GM19240 (cell line): Measurements from ENCODE around the gene TRPM1.

Experiments
- DNase-seq: peaks from one replicate; pipeline ENCODE4 v3.0.0; 2011; ENCODE audit warnings: low spot score; ENCODE audit not compliant: insufficient read length

Gene TRPM1

GRCh38 chr15:31049682-31050615, 51.6 kb downstream of the TRPM1 start:
- no peak for DNase-seq

GRCh38 chr15:31049111-31049510, 52.4 kb downstream of the TRPM1 start:
- no peak for DNase-seq

GRCh38 chr15:31047437-31047836, 54.1 kb downstream of the TRPM1 start:
- no peak for DNase-seq

- DNase-seq: no peak
These were observed 54.7 kb downstream of the TRPM1 start for GRCh38 chr15:31046759-31047359.

GRCh38 chr15:31045606-31046005, 55.9 kb downstream of the TRPM1 start:
- no peak for DNase-seq

DNA sequence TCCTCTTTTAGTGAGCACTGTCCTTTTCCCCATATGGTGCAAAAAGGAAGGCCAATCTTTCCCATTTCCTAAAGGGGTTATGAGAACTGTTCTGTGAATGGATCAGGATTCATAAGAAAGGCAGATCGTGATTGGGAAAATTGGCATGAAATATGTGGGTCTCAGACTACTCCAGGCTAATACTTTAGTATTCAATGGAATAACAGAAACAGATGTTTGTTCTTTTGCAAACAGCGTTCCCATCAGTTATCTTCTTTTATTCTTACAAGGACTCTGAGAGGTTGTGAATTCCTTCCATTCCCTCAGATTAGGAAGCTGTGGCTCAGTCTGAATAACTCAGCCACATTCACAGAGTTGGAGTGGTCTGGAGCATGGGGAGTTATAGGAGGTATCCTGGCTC, 58.8 kb downstream of the TRPM1 start:
- no peak for DNase-seq

GRCh38 chr15:31041610-31042009, 59.9 kb downstream of the TRPM1 start:
- DNase-seq: no peak

- DNase-seq: no peak
These were observed 60.9 kb downstream of the TRPM1 start for GRCh38 chr15:31040611-31041010.

DNA sequence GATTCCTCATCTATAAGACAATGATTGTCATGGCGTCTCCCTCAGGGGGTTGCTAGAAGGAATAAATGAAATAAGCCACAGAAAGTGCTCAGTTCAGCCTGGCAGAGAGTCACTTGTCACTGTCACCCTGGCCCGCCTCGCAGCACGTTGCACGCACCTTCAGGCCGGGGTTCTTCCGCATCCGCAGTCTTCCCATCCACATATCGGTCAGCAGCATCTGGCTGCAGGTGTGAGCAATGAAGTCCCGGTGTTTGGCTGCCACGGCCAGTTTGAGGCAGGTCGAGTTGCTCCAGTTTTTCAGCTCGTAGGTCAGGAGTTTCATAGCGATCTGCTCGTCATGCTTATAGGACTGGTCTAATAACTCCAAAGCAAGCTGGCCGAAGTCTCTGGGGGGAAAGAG, 61.6 kb downstream of the TRPM1 start:
- no peak for DNase-seq

DNA sequence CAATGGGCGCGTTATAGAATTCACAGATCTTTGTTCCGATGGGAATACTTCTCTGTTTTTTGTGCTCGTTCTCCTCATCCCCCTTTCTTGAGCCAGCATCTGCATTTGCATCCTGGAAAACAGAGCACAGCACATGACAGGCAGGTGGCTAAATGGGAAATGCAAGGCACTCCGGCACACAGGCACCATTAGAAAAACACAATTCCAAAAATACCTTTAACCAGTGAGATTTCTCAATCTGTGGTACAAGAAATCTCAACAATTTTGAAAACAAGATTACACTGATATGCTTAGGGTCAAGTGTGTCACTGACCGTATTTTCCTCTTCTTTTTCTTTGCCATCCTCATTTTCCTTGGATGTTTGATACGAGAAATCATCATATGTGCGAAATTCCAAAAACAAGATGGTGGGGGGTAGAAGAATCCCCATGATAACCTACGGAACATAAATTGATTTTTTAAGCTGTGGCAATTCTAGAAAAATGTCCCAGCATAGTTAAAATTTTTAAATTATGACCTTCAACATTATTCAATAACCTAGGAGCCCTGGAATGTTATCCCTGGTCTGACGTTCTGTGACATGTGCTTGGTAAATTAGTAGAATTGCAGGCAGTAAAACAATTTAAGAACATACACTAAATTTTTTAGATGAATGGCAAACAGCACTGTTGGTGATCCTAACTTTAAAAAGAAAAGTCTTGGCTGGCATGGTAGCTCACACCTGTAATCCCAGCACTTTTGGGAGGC, 63.6 kb downstream of the TRPM1 start:
- no peak for DNase-seq

- no peak for DNase-seq
These were observed 64.7 kb downstream of the TRPM1 start for GRCh38 chr15:31036783-31037182.

- no peak for DNase-seq
These were observed 65.9 kb downstream of the TRPM1 start for GRCh38 chr15:31035610-31036009.

DNA sequence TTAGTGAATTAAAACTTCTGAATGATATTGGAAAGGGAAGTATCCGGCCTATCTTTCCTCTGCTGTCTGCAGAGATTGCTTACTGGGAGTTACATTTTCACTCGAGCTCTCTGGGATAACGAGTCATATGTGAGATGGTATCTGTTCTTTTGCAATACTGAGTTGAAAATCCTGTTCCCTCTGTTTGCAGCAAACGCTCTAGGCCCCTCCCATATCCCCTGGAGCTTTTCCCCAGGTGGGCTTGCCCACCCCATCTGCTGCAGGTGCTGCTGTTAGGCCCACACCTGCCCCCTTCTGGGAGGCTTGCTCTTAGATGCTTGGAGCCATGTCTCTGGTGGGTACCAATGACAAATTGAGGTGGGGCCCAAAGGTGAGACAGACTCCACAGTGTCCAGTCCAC, 67.4 kb downstream of the TRPM1 start:
- DNase-seq: no peak

GRCh38 chr15:31032961-31033371, 68.6 kb downstream of the TRPM1 start:
- no peak for DNase-seq

DNA sequence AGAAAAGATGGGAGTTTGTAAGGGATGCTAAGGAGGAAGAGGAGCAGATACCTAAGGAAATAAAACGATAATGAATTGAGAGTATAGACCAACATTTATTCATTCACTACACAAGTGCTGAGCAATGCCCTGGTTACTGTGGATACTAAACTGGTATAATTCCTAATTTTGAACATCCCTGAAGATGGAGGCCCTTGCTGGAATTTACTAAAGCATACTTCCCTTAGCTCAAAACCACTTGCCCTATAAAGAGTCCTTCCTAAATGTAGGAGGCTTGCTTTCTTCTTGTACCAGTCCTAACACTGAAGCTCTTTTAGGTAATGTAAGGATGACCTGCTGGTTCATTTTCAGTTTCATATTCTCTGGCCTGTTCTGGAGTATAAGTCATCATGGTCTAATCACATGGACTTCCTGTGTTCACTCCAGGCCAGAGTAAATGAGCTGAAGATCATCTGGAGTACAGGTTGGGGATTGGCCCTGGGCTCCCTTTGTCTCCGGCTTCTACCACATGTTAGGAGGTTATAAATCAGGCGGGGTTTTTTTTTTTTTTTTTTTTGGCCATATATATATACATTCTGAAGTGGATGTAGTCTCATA, 70.0 kb downstream of the TRPM1 start:
- peak; percentile 38 for DNase-seq

GRCh38 chr15:31027910-31028578, 73.5 kb downstream of the TRPM1 start:
- DNase-seq: no peak

GRCh38 chr15:31025996-31026395, 75.5 kb downstream of the TRPM1 start:
- no peak for DNase-seq

GRCh38 chr15:31024979-31025378, 76.5 kb downstream of the TRPM1 start:
- DNase-seq: no peak

DNA sequence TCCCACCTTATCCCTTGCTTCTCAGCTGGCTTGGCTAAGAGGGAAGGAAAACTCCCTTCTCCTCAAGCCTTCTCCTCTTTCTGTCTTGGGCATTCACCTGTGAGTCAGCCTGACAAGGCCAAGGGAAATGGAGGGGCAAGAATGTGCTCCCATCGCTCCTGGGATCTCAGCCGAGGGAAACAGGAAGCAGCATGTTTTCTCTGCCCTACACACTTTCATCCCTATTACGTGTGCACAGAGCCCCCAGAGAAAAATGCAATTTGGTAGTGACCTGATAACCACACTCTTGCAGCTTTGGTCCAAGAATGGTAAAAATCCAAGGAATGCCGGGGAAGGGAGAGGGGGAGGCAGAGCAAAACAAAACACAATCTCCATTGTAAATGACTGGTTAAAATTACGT, 77.2 kb downstream of the TRPM1 start:
- DNase-seq: no peak

DNA sequence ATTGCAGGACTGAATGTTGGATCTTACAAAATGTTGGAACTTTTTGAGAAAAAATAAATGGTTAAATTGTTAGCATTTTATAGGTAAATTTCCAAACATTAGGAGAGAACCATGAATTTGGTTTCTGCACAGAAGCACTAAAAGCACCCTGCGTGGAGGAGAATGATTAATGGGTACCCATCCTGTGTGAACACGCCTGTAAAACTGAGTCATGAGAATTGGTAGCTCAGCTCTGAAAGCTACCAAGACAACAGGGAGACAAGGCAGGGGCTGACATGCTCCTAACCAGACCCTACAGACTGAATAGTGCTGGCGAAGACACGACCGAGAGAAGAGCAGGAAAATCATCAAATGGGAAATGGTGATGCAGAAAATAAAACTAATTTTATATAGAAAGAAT, 77.7 kb downstream of the TRPM1 start:
- DNase-seq: no peak

- no peak for DNase-seq
These were observed 80.4 kb downstream of the TRPM1 start for GRCh38 chr15:31021067-31021665.
